ENCODE data around the gene DGKH. TPM values are rescaled to one million over a fixed set of nuclear protein-coding genes. Genes with fewer than 3 reads are reported as not detected.

DGKH gene
- total RNA-seq, 1 experiment from 2014 or later, result 9.2 TPM

- H3K4me3 ChIP-seq (replicated peaks in 1 of 2; ENCODE audit: low read depth in 1 of 2, low read length in 2 of 2), result no peak overlapping the region
- ChIA-PET CTCF (interaction anchor here (0.6 to 1.0 kb wide), 2 partner anchors 331 to 538 kb away, joined by 3 read pairs; no protein-coding TSS in a partner anchor), RAD21 (ENCODE audit: low non-redundant PET in 1 of 2, low total read pairs in 2 of 2, uncharacterized antibody in 2 of 2, unreplicated experiment in 2 of 2) (interaction anchor here in 1 of 2 experiments (0.6 kb wide), 1 partner anchor 45 kb away, joined by 3 read pairs; no protein-coding TSS in a partner anchor), POLR2A (no interaction called here)
- H3K9me2 ChIP-seq (ENCODE audit: insufficient read depth), result no peaks in the 10 kb centered on the region
- intact Hi-C loops (cut with micrococcal nuclease), result no loop called here
- no peak overlapping the region for H2AFZ ChIP-seq (ENCODE audit: low read depth, low read length, poor library complexity, severe bottlenecking)
- H3K27me3 ChIP-seq (ENCODE audit: insufficient read depth, low read length), result no peaks in the 10 kb centered on the region
- DNase-seq (ENCODE audit: low read depth, low spot score), result no peak
- H3K36me3 ChIP-seq (ENCODE audit: control insufficient read depth in 1 of 2, insufficient read depth in 2 of 2, low read length in 2 of 2), result no peaks in the 10 kb centered on the region
- H3K4me2 ChIP-seq (ENCODE audit: low read length), result no peak overlapping the region
- TF ChIP-seq RAD21 (IDR thresholded peaks at IDR 0.05; ENCODE audit: low read depth) (no peak), CBX3 (IDR thresholded peaks at IDR 0.05; ENCODE audit: low read depth) (no peak), TCF7L2 (IDR thresholded peaks at IDR 0.05; ENCODE audit: borderline replicate concordance, extremely low read depth, insufficient read depth, insufficient read length) (no peak), POLR2AphosphoS5 (IDR thresholded peaks at IDR 0.05; ENCODE audit: low read depth, low read length) (no peak), ELF1 (IDR thresholded peaks at IDR 0.05; ENCODE audit: borderline replicate concordance, low read depth) (no peak), SP1 (IDR thresholded peaks at IDR 0.05; ENCODE audit: low read depth) (no peak), SRF (IDR thresholded peaks at IDR 0.05; ENCODE audit: low read depth) (no peak)
- TF ChIP-seq, protein P1, sequence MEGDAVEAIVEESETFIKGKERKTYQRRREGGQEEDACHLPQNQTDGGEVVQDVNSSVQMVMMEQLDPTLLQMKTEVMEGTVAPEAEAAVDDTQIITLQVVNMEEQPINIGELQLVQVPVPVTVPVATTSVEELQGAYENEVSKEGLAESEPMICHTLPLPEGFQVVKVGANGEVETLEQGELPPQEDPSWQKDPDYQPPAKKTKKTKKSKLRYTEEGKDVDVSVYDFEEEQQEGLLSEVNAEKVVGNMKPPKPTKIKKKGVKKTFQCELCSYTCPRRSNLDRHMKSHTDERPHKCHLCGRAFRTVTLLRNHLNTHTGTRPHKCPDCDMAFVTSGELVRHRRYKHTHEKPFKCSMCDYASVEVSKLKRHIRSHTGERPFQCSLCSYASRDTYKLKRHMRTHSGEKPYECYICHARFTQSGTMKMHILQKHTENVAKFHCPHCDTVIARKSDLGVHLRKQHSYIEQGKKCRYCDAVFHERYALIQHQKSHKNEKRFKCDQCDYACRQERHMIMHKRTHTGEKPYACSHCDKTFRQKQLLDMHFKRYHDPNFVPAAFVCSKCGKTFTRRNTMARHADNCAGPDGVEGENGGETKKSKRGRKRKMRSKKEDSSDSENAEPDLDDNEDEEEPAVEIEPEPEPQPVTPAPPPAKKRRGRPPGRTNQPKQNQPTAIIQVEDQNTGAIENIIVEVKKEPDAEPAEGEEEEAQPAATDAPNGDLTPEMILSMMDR (IDR thresholded peaks at IDR 0.05 in 2 of 3, conservative IDR thresholded peaks at IDR 0.05 in 1 of 3; ENCODE audit: borderline replicate concordance in 1 of 3, insufficient read depth in 1 of 3, low read depth in 2 of 3, low read length in 2 of 3), result no peak
- H3K4me1 ChIP-seq (ENCODE audit: control insufficient read depth in 1 of 2, insufficient read depth in 2 of 2, low read length in 2 of 2), result no peaks in the 10 kb centered on the region
- no peak overlapping the region for H3K27ac ChIP-seq (ENCODE audit: low read depth, low read length)
- no peaks in the 10 kb centered on the region for H3K79me2 ChIP-seq (ENCODE audit: insufficient read depth, low read length)
- no TSS peak for BruUV-seq (replicated peaks)
- no peak for ATAC-seq
- no peaks in the 10 kb centered on the region for H4K20me1 ChIP-seq (ENCODE audit: insufficient read depth)
- no peaks in the 10 kb centered on the region for H3K9me3 ChIP-seq (ENCODE audit: control insufficient read depth in 1 of 2, insufficient read depth in 1 of 2, low read depth in 1 of 2, low read length in 2 of 2)
- H3K9ac ChIP-seq (ENCODE audit: low read length), result no peak overlapping the region
These were observed 142.1 kb downstream of the DGKH start for GRCh38 chr13:42190529-42190928.

Data from HCT116 (cell line).